ENCODE measurements around the gene GRIK2. TPM values are rescaled to one million over a fixed set of nuclear protein-coding genes. Genes with fewer than 3 reads are reported as not detected.

Gene GRIK2
- polyA plus RNA-seq, 1 of the 3 experiments (the other 2 are of a cell fraction): 0.30 TPM

DNA sequence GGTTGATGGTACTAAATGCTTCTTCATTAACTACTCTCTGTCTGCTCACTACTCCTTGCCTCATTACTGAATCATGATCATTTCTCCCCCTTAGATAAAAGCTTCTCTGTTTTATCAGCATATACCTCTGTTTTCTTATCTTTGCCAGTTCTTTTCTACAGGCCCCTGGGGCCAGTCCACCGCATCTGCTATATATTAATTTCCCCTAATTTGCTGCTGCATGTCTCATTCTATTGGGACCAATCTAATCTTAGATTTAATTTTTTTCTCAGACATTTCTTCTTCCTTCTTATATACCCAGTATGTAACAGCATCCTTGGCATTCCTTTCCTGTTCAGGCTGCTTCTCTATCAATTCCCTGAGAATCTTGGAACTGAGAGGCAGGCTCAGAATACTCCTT, 51.2 kb downstream of the GRIK2 start:
- ChIA-PET POLR2A (interaction anchor here (1.1 kb wide), 1 partner anchor 41 kb away, joined by 3 read pairs; no protein-coding TSS in a partner anchor), CTCF (interaction anchor here (1.3 kb wide), 1 partner anchor 9 kb away, joined by 3 read pairs; no protein-coding TSS in a partner anchor)
- Histone ChIP-seq H3K9me3 (no peaks in the 10 kb centered on the region), H3K4me3 (ENCODE audit: low read depth in 2 of 2, low read length in 1 of 2) (no peak overlapping the region), H3K36me3 (replicated peaks in 1 of 2; ENCODE audit: control insufficient read depth in 1 of 2, insufficient read depth in 2 of 2, low read length in 1 of 2) (no peaks in the 10 kb centered on the region), H3K27ac (ENCODE audit: low read depth in 2 of 2, low read length in 1 of 2) (0 out of 4 replicates have a peak overlapping the region, but pooled peaks of 1 of the 2 experiments have one; percentile 6), H3K4me1 (ENCODE audit: control insufficient read depth in 1 of 2, insufficient read depth in 2 of 2, low read depth in 1 of 2, low read length in 1 of 2) (no peaks in the 10 kb centered on the region; a peak in 1 of 4 replicates), H3K79me2 (ENCODE audit: insufficient read depth) (no peaks in the 10 kb centered on the region), H3K27me3 (ENCODE audit: insufficient read depth) (no peaks in the 10 kb centered on the region), H3K4me2 (no peak overlapping the region), H3K9ac (no peak overlapping the region), H3K9me2 (no peaks in the 10 kb centered on the region), H4K20me1 (ENCODE audit: insufficient read depth) (no peaks in the 10 kb centered on the region), H3F3A (replicated peaks; ENCODE audit: insufficient read depth) (no peaks in the 10 kb centered on the region), H2AFZ (ENCODE audit: low read depth) (no peak overlapping the region)
- 12% methylated on average over 1 of the region's 1 CpG for WGBS (ENCODE audit: low lambda C conversion rate)
- TF ChIP-seq GABPA (IDR thresholded peaks at IDR 0.05; ENCODE audit: low read depth) (no peak), TCF12 (IDR thresholded peaks at IDR 0.05) (peak; percentile 43), POLR2AphosphoS5 (IDR thresholded peaks at IDR 0.05; ENCODE audit: low read depth, low read length) (no peak), USF1 (IDR thresholded peaks at IDR 0.05; ENCODE audit: borderline replicate concordance, low read depth) (no peak), GATA2 (CRISPR knock-in tag; IDR thresholded peaks at IDR 0.05) (peak; percentile 86), CHD2 (IDR thresholded peaks at IDR 0.05; ENCODE audit: low read length, partially characterized antibody) (peak; percentile 45), TEAD4 (IDR thresholded peaks at IDR 0.05; ENCODE audit: borderline replicate concordance, insufficient read depth) (no peak), NFIC (IDR thresholded peaks at IDR 0.05; ENCODE audit: borderline replicate concordance) (no peak), PBX3 (IDR thresholded peaks at IDR 0.05) (no peak), TAF1 (IDR thresholded peaks at IDR 0.05; ENCODE audit: borderline replicate concordance, low read depth, low read length) (no peak), RFX5 (IDR thresholded peaks at IDR 0.05; ENCODE audit: low read length) (no peak), MXI1 (IDR thresholded peaks at IDR 0.05; ENCODE audit: low read depth, low read length) (no peak; the same call in 1 of the 2 replicates), FOXJ3 (CRISPR knock-in tag; IDR thresholded peaks at IDR 0.05) (no peak), SIN3A (IDR thresholded peaks at IDR 0.05; ENCODE audit: borderline replicate concordance, low read depth, low read length) (no peak), IRF3 (IDR thresholded peaks at IDR 0.05; ENCODE audit: low read depth, low read length) (no peak), NRF1 (IDR thresholded peaks at IDR 0.05; ENCODE audit: low read depth, low read length) (no peak), CTCF (IDR thresholded peaks at IDR 0.05) (no peak), RCOR1 (IDR thresholded peaks at IDR 0.05; ENCODE audit: low read length) (peak; percentile 84; the same call in 1 of the 2 replicates), JUND (IDR thresholded peaks at IDR 0.05) (no peak), EZH2phosphoT487 (IDR thresholded peaks at IDR 0.05; ENCODE audit: borderline replicate concordance, low read depth) (no peak), EP300 (IDR thresholded peaks at IDR 0.05; ENCODE audit: borderline replicate concordance in 1 of 2, low read depth in 1 of 2, low read length in 1 of 2) (peak in 1 of 2 experiments; percentile 93; a peak in 2 of 4 replicates)
- TF ChIP-seq, protein P1, sequence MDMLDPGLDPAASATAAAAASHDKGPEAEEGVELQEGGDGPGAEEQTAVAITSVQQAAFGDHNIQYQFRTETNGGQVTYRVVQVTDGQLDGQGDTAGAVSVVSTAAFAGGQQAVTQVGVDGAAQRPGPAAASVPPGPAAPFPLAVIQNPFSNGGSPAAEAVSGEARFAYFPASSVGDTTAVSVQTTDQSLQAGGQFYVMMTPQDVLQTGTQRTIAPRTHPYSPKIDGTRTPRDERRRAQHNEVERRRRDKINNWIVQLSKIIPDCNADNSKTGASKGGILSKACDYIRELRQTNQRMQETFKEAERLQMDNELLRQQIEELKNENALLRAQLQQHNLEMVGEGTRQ (IDR thresholded peaks at IDR 0.05; ENCODE audit: borderline replicate concordance, low read depth, low read length): no peak
- TF ChIP-seq, protein P2, sequence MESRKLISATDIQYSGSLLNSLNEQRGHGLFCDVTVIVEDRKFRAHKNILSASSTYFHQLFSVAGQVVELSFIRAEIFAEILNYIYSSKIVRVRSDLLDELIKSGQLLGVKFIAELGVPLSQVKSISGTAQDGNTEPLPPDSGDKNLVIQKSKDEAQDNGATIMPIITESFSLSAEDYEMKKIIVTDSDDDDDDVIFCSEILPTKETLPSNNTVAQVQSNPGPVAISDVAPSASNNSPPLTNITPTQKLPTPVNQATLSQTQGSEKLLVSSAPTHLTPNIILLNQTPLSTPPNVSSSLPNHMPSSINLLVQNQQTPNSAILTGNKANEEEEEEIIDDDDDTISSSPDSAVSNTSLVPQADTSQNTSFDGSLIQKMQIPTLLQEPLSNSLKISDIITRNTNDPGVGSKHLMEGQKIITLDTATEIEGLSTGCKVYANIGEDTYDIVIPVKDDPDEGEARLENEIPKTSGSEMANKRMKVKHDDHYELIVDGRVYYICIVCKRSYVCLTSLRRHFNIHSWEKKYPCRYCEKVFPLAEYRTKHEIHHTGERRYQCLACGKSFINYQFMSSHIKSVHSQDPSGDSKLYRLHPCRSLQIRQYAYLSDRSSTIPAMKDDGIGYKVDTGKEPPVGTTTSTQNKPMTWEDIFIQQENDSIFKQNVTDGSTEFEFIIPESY (IDR thresholded peaks at IDR 0.05; ENCODE audit: borderline replicate concordance, low read depth): no peak
- TF ChIP-seq, protein P3, sequence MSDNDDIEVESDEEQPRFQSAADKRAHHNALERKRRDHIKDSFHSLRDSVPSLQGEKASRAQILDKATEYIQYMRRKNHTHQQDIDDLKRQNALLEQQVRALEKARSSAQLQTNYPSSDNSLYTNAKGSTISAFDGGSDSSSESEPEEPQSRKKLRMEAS (IDR thresholded peaks at IDR 0.05; ENCODE audit: low read depth): no peak
- DNase-seq: peak; percentile 44
